GM19351 (cell line): ENCODE measurements around the gene KRT6C.

ENCODE experiments used
- ATAC-seq: cut with Tn5 transposase; IDR thresholded peaks from one replicate; pipeline ENCODE4 v1.9.1; 2021; ENCODE audit warnings: mild to moderate bottlenecking, moderate library complexity; ENCODE audit not compliant: unreplicated experiment

Gene KRT6C

DNA sequence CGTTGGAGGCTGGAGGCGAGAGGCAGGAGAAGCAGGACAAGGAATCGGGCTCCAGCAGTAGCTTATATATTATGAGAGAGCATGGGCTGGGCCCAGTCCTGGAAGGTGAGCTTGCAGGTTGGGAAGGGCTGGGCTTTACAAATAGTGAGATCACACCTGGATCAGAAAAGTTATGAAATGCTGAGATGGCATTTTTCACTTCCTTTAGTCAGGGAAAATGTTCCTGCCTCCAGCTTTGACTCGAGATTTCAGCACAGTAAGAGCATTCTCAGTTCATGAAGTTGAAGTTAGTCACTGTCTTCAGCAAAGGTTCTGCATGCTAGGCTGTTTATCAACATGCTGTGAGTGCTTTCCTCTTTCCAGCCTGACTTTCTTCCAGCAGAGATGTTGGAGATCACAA is at the start of gene KRT6C:
KRT6C (minus strand) TSS at position 38 of the 400 bp plus-strand sequence. CDS start 68 bp downstream, outside the sequence.
- ATAC-seq: no peak

DNA sequence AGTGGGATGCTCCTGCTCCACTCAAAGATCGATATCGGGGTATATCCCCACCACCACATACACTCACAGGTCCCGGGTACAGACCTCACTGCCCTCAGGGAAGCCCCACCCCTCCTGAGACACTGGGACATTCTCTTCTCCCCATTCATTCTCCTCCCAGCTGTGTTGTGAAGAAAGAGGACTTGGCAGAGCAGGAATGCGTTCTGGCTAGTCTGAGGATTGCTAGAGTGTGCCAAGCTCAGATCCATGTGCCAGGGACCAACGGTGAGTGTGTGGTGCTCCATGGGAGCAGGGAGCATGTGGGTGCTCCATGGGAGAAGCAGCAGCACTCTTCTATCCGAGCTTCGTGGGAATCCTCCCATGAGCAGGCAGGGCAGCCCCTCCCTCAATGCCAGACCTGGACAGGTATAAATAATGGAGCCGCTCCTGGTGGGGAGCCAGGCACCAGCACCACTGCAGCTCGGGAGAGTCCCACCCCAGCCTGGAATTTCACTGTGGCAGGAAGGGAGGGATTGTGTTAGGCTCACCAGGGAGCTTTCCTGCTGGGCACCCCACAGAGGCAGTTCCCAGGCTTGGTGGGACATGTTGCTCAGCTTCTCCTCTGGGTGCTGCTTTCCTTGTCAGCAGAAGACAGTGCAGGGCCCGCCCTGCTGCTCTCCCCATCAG is 48.9 kb upstream of the KRT6C start:
- ATAC-seq: no peak

DNA sequence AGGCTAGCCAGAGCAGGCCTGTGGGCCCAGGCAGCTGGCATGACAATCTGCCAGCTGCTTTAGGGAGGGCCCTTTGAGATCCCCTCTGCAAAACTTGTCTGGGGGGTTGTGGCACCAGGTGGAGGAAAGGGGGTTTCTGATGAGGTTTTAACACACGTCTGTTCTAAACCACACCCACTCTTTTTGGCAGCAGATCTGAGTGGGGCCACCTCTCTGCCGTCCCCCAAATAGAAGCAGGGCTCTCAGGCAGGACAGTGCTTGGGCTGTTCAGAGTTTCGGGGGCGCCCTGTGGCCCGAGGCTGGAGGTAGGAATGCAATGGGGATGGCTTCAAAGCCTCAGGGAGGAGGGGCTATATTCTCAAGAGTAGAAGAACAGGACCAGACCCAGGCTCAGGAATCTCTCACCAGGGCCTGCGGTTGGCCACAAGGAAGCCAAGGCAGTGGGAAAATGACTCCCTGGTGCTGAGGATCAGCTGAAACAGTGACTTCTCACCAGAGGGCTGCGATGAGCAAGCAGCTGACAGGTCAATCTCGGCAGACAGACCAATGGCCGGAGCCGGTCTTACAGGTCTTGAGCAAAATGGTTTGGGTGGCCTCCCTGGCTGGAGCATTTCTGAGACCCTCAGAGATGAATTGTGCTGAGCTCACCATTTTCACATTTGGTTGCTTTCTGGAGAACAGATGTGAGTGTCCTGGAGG is 48.1 kb upstream of the KRT6C start:
- no peak for ATAC-seq

DNA sequence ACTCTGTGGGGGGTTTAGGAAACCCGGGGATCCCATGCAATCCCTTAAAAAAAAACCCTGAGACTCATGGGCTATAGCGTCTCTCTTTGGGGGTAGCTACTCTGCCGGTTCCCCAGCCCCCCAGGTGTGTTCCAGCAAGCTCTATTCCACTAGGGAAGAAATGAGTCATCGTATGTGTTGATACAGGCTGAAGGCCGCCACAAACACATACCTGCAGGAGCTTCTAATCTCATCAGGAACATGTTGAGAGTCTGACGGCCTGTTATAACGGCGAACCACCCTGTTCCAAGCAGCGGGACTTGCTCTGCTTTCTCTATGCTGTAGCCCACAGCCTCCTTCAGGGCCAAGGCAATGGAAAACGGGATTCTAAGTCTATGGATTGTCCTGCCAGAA is 47.6 kb upstream of the KRT6C start:
- ATAC-seq: no peak

DNA sequence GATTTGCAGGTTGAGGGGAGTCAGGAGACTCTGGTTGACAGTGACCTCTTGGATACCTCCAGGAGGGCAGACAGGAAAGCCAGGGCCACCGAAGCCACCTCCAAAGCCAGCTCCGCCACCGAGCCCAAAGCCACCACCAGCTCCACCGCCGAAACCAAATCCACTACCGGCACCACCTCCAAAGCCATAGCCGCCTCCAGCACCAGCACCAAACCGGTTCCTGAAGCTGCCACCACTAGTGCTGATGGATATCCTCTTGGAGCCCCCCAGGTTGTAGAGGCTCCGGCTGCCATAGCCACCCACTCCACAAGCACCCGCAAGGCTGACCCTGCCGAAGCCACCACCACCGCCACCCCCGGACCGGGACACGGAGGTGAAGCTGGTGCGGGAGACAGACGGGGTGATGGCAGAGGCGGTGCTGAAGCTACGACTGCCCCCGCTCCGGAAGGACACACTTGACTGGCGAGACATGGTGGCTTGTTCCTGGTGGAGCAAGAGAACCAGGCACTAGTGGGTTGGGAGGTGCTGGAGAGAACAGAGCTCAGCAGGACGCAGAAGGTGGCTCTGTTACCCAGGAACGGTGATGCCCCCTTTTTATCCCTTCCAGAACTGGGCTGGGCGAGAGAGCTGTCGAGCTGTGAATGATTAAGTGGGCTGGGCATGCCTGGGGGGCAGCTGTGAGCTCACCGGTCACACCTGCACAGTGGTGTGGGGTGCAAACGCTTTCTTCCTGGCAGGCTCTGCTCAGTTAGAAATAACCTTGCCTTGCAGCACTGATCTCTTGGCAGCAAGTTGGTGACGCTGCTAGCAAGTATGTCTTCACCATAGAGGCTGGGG is 46.4 kb upstream of the KRT6C start, which contains the start of gene KRT5:
KRT5 (minus strand) TSS at position 569 of the 837 bp plus-strand sequence; CDS start at position 471, 98 bp downstream.
- no peak for ATAC-seq

DNA sequence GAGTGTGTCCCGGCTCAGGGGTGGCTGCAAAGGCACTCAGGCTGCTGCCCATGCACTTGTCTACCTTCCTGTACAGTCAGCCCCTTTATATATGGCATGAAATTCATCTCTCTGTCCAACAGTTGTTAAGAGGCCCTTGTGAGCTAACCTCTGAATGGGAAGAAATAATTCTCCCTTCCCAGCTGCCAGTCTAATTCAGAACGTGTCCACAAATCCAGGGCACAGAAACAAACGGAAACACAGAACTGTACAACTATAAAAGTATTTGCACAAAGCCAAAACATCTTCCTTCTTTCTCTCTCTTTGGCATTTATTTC is 45.7 kb upstream of the KRT6C start:
- no peak for ATAC-seq

DNA sequence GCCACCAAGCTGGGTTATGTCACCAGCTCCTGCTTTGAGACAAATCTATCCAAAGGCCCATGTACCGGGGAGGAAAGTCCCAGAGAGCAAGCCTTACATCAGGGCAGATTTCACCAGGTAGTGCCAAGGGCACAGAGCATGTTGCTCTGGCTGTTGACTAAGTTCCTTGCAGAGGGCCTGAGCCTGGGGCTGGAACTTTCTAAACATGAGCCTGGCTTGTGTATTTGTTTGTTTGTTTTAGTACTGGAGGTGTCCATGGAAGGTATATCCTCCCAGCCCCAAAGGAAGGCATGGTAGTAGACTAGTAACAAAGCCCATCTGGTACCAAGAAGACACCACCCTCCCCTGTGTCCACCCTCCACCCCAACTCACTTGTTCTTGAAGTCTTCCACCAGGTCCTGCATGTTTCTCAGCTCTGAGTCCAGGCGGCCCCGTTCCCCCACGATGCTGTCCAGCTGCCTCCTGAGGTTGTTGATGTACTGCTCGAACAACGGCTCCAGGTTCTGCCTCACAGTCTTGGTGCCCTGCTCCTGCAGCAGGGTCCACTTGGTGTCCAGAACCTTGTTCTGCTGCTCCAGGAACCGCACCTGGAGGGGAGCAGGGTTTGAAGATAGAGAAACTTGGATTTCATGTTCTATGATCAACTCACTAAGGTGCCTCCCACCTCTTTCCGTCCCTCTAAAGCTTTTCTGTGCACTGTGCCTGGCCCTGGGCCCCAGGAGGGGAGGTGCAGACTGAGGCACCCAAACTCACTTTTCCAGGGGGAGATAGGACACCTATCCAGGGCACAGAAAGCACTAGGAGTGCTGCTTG is 45.2 kb upstream of the KRT6C start:
- no peak for ATAC-seq

DNA sequence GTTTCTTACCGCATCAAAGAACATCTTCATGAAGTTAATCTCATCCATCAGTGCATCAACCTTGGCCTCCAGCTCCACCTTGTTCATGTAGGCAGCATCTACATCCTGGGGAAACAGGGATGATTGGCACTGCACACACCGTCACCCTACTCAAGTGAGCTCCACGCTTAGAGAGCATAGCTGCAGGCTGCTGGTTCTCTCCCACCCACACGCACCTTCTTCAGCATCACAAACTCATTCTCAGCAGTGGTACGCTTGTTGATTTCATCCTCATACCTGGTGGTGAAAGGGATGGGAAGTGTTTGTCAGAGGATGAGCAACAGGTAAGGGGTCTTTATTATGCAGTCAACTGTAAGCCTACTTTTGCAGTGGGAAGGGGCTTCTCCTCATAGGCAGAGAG is 44.3 kb upstream of the KRT6C start:
- no peak for ATAC-seq

DNA sequence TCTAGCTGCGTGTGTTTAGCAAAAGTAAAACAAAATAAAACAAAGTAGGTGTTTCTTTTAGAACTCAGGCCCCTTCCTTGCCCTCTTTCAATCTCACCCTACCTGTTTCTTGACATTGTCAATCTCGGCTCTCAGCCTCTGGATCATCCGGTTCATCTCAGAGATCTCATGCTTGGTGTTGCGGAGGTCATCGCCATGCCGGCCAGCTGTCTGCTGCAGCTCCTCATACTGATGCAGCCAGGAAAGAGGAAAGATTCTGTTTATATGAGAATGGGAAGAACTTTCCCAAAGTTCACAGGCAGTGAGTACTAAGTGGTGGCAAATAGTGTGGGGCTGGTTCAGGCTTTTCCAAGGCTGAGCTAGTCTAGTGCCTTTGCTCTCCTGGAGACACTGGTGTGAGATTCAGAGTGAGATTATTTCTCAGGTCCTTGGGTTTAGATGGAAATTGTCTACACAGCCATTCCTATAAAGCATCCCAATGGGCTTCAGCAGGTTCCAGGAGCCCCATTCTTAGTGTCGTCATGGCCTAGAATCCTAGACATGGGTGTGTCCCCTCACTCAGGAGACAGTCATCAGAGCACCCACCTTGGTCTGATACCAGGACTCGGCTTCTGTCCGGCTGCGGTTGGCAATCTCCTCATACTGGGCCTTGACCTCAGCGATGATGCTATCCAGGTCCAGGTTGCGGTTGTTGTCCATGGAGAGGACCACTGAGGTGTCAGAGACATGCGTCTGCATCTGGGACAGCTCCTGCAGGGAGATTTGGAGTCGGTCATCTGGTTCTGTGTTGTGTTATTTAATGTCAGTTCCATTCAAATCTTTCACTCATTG is 43.6 kb upstream of the KRT6C start:
- no peak for ATAC-seq

DNA sequence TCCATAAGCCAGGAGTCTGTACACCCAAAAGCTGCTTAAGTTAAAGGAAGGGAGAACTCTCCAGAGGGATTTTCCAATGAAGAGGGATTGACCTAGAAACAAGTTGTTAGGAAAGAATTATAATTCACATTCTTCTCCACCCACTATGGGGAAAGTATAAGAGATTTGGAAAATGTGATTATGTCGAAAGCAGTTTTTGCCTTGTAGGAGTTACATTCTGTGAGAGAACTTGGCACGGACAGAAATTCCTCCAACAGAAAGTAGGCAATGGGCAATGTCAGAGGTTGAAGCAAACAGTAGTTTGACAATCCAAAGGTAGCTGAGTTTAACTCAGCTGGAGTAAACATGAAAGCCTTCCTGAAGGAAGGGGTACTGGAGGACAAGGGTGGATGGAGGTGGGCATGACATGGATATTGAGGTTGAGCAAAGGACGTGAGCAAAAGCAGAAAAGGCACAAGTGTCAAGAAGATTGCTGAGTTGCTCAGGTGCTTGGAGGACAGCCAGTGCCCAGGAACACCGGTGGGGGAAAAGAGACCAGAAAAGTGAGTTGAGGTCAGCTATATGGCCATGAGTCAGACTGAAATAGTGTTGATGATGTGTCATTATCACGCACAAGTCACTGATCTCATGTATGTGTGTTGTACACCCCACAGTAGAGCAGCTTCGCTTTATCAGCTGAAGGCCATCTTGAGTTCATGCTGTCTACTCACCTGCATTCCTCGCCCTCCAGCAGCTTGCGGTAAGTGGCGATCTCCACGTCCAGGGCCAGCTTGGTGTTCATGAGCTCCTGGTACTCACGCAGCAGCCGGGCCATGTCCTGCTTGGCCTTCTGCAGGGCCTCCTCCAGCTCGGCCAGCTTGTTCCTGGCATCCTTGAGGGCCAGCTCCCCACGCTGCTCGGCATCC is 42.6 kb upstream of the KRT6C start:
- no peak for ATAC-seq

DNA sequence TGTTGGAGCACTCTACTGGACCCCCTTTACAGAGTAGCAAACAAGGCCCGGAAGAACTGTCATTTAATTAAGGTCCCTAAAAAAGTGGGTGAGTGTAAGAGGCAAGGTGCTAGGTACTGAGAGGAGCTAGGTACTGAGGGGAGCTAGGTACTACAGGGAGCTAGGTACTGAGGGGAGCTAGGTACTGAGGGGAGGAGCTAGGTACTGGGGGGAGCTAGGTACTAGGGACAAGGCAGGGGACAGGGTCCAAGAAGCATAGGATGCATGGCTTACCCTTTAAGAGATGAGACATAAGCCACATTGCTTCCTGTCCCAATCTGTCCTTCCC is 41.7 kb upstream of the KRT6C start:
- no peak for ATAC-seq

DNA sequence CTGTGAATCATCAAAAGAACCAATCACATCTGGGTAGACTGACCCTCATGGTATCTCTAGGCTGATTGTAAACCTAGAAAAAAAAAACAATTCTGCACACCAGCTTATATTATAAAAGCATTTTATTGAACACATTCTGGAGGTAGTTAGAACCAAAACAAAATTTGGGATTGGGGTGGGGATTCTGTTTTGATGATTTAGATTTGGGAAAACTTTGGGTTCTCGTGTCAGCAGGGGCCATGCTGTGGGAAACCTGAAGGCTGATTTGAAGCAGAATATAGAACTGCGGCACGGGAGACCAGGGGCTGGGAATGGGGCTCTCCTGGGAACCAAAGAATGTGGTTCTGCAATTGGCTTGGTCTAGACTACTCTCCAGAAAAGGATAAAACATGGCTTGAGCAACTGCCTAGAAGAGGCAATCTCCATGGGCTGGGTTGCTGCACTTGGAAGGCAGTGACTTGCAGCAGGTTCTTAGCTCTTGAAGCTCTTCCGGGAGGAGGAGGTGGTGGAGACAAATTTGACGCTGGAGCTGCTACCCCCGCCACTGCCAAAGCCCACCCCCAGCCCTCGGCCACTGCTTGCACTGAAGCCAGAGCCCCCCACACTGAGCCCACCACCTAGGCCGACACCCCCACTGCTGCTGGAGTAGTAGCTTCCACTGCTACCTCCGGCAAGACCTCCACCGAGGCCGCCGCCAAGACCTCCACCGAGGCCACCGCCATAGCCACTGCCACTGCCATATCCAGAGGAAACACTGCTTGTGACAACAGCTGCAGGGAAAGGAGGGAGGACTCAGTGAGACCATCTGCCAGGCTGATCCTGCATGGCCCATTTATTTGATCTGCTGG is 41.1 kb upstream of the KRT6C start:
- no peak for ATAC-seq

DNA sequence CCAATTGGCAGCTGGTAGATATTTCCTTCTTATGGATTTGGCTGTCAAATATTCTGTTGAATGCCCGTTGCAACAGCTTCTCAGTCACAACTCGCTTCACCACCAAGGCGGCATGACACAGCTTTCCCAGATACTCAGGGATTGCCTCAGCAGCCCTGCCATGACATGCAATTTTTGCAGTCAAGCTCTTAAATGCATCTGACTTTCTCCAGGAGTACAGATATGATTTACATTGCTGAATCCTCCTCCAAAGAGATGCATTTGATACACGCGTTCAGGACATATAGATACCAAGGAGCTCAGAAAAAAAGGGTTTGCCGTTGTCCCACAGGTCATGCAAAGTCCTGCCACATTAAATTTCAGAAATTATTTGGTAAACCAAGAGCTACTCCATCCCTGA is 40.1 kb upstream of the KRT6C start:
- ATAC-seq: no peak

DNA sequence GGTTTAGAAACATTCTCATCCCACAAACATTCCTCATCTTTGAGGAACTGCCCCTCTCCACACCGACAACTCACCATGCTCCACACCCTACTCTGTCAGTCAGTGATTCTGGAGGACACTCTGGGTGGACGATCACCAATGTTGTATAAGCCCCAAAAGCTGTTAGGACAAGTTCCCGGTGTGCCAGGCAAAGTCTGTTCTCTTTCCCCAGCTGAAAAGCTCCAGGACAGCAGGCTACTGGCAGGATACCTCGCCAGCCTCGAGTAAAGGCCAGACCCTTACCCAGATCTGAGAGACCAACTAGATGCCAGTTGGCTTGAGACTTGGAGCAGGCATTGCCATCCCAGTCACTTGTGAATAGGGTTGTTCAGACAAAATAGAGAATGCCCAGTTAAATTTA is 34.6 kb upstream of the KRT6C start:
- no peak for ATAC-seq

DNA sequence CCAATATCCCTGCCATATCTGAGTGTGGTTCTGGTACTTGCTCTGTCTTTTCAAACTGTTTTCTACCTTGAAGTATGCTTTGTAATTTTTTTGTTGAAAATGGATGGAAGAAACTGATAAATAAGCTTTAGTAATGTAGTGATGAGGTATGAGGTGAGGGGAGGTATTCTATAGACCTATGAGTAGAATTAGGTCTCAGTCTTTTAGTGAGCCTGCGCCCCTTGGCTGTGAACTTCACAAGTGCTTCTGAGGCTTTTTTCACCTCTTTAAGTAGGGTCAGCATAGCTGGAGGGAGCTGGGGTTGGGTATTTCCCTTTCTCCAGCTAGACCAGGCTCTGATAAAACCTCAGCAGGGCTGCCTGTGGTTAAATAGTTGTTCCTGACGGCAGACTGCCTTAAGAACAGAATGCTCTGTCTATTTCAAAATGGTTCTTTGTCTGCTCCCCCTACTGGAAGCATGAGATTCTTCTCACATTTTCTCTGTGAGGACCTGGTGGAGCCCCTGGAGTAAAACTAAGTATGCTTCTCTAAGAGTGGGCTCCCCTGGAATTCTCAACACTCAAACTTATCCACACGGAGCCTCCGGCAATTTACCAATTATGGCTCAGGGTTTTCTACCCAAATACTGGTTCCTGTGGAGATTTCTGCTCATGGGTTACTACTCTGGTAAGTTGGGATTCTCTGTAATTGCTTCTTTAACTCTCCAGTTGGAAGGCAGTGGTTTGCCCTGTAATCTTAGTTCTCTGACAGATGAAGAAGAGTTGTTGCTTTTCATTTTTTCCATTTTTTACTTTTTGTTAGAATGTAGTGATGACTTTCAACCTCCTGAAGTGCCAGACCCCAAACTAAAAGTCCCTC is 33.5 kb upstream of the KRT6C start:
- no peak for ATAC-seq

DNA sequence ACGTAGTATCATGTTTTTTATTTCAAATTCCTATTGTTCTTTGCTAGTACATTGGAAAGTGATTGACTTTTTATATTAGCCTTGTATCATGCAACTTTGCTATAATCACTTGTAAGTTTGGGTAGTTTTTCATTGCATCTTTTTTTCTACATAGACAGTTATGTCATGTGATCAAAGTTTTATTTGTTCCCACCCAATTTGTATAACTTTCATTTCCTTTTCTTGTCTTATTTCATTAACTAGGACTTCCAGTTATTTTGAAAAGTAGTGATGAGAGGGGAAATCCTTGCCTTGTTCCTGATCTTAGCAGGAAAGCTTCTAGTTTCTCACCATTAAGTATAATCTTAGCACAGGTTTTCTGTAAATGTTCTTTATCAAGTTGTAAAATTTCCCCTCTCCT is 29.3 kb upstream of the KRT6C start:
- ATAC-seq: no peak

DNA sequence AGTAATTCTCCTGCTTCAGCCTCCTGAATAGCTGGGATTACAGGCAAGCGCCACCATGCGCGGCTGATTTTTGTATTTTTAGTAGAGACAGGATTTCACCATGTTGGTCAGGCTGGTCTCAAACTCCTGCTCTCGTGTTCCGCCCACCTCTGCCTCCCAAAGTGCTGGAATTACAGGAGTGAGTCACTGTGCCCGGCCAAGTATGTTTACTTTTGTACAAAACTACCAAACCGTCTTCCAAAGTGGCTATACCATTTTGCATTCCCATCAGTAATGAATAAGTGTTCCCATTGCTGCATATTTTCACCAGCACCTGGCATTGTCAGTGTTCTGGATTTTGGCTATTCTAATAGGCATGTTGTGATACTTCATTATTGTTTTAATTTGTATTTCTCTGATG is 27.9 kb upstream of the KRT6C start:
- no peak for ATAC-seq
